HepG2 (cell line): ENCODE data around the gene RTN4. TPM values are rescaled to one million over a fixed set of nuclear protein-coding genes. Genes with fewer than 3 reads are reported as not detected.

Experiments
- ATAC-seq: fragments of 200-7000 bp; cut with Tn5 transposase; 3 replicates; pipeline ENCODE4 v1.9.1; 2020; ENCODE audit warnings: mild to moderate bottlenecking, moderate library complexity
- BruUV-seq: library from RNA; stranded (reverse); fragments of 400-500 nt; replicated peaks from 2 replicates; lab custom pipeline; 2021; lab: Mats Ljungman, UMichigan
- CTCF ChIA-PET: fragments of 300-600 bp; formaldehyde crosslinking; extraction: SDS; loops from one replicate; lab custom pipeline; 2021; ENCODE audit warnings: low total read pairs, inconsistent platforms, low intra/inter-chr PET ratio; lab: Yijun Ruan, JAX
- POLR2A ChIA-PET: fragments of 350-600 bp; sonication (Branson Sonifier 250); formaldehyde crosslinking; loops from one replicate; lab custom pipeline; 2020; ENCODE audit warnings: antibody characterized with exemption, inconsistent platforms; lab: Yijun Ruan, JAX
- DNase-seq: peaks from one replicate; pipeline ENCODE4 v3.0.0-alpha.2; 2015; ENCODE audit warnings: low spot score
- FAIRE-seq: peaks from 3 replicates; lab custom pipeline; 2011; peaks lifted over from hg19 to GRCh38; lab: Jason Lieb, UNC
- H2AFZ ChIP-seq: one replicate; pipeline ENCODE4 v1.6.1; 2011; ENCODE audit warnings: low read length, inconsistent platforms
- H3K27ac ChIP-seq: fragments of 300-600 bp; 3 replicates; pipeline ENCODE4 v1.8.0; 2011; ENCODE audit warnings: mixed run types, mild to moderate bottlenecking, mixed read lengths, low read length, inconsistent platforms; ENCODE audit not compliant: insufficient read depth; ENCODE audit errors: extremely low read length
- H3K27me3 ChIP-seq, 2 experiments: fragments of 200-600 bp in 1 of 2; 2 replicates in 1 of 2; 3 replicates in 1 of 2; pipeline versions ENCODE4 v1.6.0 to v1.8.0; 2011; ENCODE audit warnings: low read length in 2 of 2, mild to moderate bottlenecking in 2 of 2, moderate library complexity in 2 of 2, inconsistent platforms in 1 of 2; ENCODE audit not compliant: insufficient read depth in 2 of 2, control insufficient read depth in 1 of 2
- H3K36me3 ChIP-seq, 2 experiments: fragments of 200-600 bp in 1 of 2; replicated peaks in 1 of 2; 2 replicates in 1 of 2; 3 replicates in 1 of 2; pipeline versions ENCODE4 v1.5.1 to v1.8.0; 2011; ENCODE audit warnings: low read length in 2 of 2, inconsistent platforms in 1 of 2; ENCODE audit not compliant: insufficient read depth in 2 of 2, control insufficient read depth in 1 of 2
- H3K4me1 ChIP-seq: 2 replicates; pipeline ENCODE4 v1.5.1; 2012; ENCODE audit warnings: low read length, inconsistent platforms; ENCODE audit not compliant: insufficient read depth
- H3K4me2 ChIP-seq: 2 replicates; pipeline ENCODE4 v1.6.0; 2011; ENCODE audit warnings: low read depth, low read length, inconsistent platforms
- H3K4me3 ChIP-seq, 3 experiments: fragments of 200-600 bp in 1 of 3; sonication (generic), shearing (Covaris generic) in 1 of 3; replicated peaks in 1 of 3; 2 replicates each; pipeline ENCODE4 v1.5.1; 2011 to 2016; ENCODE audit warnings: low read length in 3 of 3, inconsistent platforms in 2 of 3, low read depth in 2 of 3, mild to moderate bottlenecking in 2 of 3, control low read depth in 1 of 3, mixed read lengths in 1 of 3; ENCODE audit not compliant: insufficient read depth in 1 of 3
- H3K79me2 ChIP-seq: one replicate; pipeline ENCODE4 v1.6.1; 2011; ENCODE audit warnings: low read length, inconsistent platforms; ENCODE audit not compliant: insufficient read depth
- H3K9ac ChIP-seq: 2 replicates; pipeline ENCODE4 v1.6.0; 2011; ENCODE audit warnings: mild to moderate bottlenecking, low read depth, low read length, inconsistent platforms; ENCODE audit not compliant: insufficient read depth
- H3K9me3 ChIP-seq: 2 replicates; pipeline ENCODE4 v1.5.1; 2012; ENCODE audit warnings: mild to moderate bottlenecking, low read length
- H4K20me1 ChIP-seq: 2 replicates; pipeline ENCODE4 v1.6.0; 2011; ENCODE audit warnings: inconsistent platforms, mild to moderate bottlenecking, low read length, moderate library complexity; ENCODE audit not compliant: insufficient read depth
- ATM ChIP-seq: fragments of 450-650 bp; IDR thresholded peaks from 2 replicates; pipeline ENCODE4 v1.7.1; 2017; ENCODE audit warnings: mild to moderate bottlenecking, borderline replicate concordance
- JUN ChIP-seq: sonication (generic); formaldehyde crosslinking; IDR thresholded peaks from 2 replicates; pipeline ENCODE4 v1.4.0; 2020; ENCODE audit warnings: mild to moderate bottlenecking, missing genetic modification reagents
- PAWR ChIP-seq: sonication (generic); formaldehyde crosslinking; IDR thresholded peaks from 2 replicates; pipeline ENCODE4 v1.4.0; 2020; ENCODE audit warnings: missing genetic modification reagents, mild to moderate bottlenecking, borderline replicate concordance
- PHB2 ChIP-seq: fragments of 450-650 bp; IDR thresholded peaks from 2 replicates; pipeline ENCODE4 v1.6.1; 2018; ENCODE audit not compliant: partially characterized antibody
- POGZ ChIP-seq: sonication (generic); formaldehyde crosslinking; IDR thresholded peaks from 2 replicates; pipeline ENCODE4 v1.4.0; 2020; ENCODE audit warnings: mild to moderate bottlenecking, missing genetic modification reagents
- RARA ChIP-seq: IDR thresholded peaks from 2 replicates; pipeline ENCODE4 v1.6.1; 2016; ENCODE audit warnings: missing genetic modification reagents, missing compliant biosample characterization
- SOX13 ChIP-seq, 3 experiments: fragments of 450-650 bp in 1 of 3; sonication (generic) in 1 of 3; formaldehyde crosslinking in 1 of 3; IDR thresholded peaks in 2 of 3; conservative IDR thresholded peaks in 1 of 3; 2 replicates each; pipeline versions ENCODE4 v1.5.0 to v1.6.1; 2016 to 2020; ENCODE audit warnings: antibody characterized with exemption in 1 of 3, mild to moderate bottlenecking in 1 of 3, missing compliant biosample characterization in 1 of 3, missing genetic modification reagents in 1 of 3, moderate library complexity in 1 of 3
- TEAD3 ChIP-seq: optimal IDR thresholded peaks from 2 replicates; pipeline ENCODE3; 2016; ENCODE audit warnings: borderline replicate concordance
- XBP1 ChIP-seq: sonication (generic); formaldehyde crosslinking; IDR thresholded peaks from 2 replicates; pipeline ENCODE4 v1.5.0; 2020; ENCODE audit warnings: missing genetic modification reagents
- ZNF296 ChIP-seq: sonication (generic); formaldehyde crosslinking; conservative IDR thresholded peaks from 2 replicates; pipeline ENCODE4 v1.5.0; 2020; ENCODE audit warnings: mild to moderate bottlenecking, missing genetic modification reagents
- WGBS: methylation state at CpG from one replicate; pipeline ENCODE4 v1.1.6; 2017; ENCODE audit warnings: low lambda C conversion rate; 5-methylcytosine and 5-hydroxymethylcytosine counted together
- in situ Hi-C: cut with HindIII; loops from 2 replicates; pipeline ENCODE4 v1.10.0; 2017; ENCODE audit warnings: low pct_unique_long_range_greater_than_20kb; ENCODE audit not compliant: extremely low pct_ligation_motif_present
- intact Hi-C: fragments of 100-400 bp; cut with micrococcal nuclease; formaldehyde crosslinking; loops from one replicate; pipeline ENCODE4 v1.10.0; 2022; ENCODE audit not compliant: unreplicated experiment
- polyA plus RNA-seq, 8 experiments: library from polyadenylated mRNA; depleted of rRNA in 3 of 8; stranded (reverse) in 7 of 8; unstranded in 1 of 8; fragments of >200 nt; fragmentation: Illumina TruSeq in 4 of 8; extraction: Trizol in 4 of 8; gene quantifications; 2 replicates each; pipeline versions ENCODE4 v1.2.1 to v1.2.3, GENCODE V29; 2011 to 2016; ENCODE audit warnings: low read depth in 4 of 8, missing spikeins in 1 of 8, mixed read lengths in 1 of 8; ENCODE audit not compliant: insufficient read depth in 1 of 8
- total RNA-seq, 5 experiments: library from RNA; depleted of rRNA; stranded (reverse); fragments of >200 nt; fragmentation: Illumina TruSeq; extraction: Trizol; gene quantifications; 2 replicates each; pipeline ENCODE4 v1.2.3, GENCODE V29; 2016; ENCODE audit warnings: low read depth in 1 of 5
- TF ChIP-seq, protein P1 (sequence below): sonication (generic); formaldehyde crosslinking; IDR thresholded peaks from 2 replicates; pipeline ENCODE4 v1.8.1; 2023; ENCODE audit warnings: mild to moderate bottlenecking, missing genetic modification reagents, borderline replicate concordance
- TF ChIP-seq, protein P2 (sequence below): fragments of 450-650 bp; IDR thresholded peaks from 2 replicates; pipeline ENCODE4 v1.6.1; 2017
- TF ChIP-seq, protein P3 (sequence below): sonication (generic); formaldehyde crosslinking; IDR thresholded peaks from 2 replicates; pipeline ENCODE4 v1.4.0; 2020; ENCODE audit warnings: missing genetic modification reagents, low read depth, mild to moderate bottlenecking, borderline replicate concordance

RTN4 gene
- total and polyA plus RNA-seq, 2 of the 13 experiments (the other 11 are each of a cell fraction or from before 2014, with no cell fraction given) = 98.4 to 133 TPM

DNA sequence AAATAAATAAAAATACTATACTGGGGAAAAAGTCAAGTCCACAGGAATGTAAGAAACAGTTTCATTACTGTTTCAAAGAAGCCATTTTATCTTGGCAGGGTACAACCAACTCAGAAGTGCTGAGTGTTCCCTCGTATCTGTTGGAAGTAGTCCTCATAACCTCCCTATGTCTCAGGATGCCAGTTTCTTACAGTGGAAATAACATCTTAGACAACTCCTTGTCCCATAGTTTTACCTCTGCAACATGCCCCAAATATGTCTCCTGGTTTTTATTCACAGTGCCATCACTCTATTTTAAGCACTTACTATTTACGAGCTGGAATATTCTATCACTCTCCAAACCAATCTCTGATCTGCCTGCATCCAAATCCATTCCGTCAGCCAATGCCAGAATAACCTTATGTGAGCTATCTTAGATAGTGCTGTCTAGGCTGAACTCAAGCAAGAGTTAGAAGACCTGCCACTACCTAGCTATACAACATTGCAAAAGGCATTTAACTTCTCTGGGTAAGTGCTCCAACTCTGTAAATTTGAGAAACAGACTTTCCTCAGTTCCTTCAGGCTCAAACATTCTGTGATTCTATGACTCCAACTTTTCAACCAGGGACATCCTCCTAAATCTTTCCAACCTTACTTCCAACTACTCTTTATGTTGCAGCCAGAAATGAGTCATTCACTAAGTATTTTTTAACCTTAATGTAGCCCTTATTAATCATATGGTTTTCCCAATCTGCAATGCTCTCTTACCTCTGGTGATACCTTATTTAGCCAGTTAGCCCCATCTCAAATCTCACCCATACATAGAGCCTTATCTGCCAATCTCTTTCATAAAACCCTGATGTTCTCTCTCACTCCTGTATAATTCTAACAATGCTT is 66.7 kb downstream of the RTN4 start (continued):
- TF ChIP-seq, protein P1, sequence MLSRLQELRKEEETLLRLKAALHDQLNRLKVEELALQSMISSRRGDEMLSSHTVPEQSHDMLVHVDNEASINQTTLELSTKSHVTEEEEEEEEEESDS = no peak

DNA sequence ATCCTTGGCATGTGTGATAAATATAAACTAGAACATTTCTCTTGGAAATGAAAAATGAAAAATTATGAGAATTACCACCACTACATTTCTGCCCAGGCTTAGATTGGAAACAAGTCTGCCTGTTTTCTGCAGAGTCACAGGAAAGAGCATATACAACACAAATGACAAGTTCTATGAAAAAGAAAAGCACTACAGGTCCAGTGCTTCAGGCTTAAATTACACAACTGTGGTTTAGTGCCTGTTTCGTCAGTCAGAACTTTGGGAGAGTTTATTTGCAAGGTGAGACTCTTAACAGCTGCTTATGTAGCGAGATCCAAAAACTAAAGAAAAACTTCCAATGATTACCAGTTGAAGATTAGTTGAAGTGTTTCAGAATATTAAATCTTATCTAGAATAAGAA is 68.9 kb downstream of the RTN4 start:
- H4K20me1 ChIP-seq = no peaks in the 10 kb centered on the region

DNA sequence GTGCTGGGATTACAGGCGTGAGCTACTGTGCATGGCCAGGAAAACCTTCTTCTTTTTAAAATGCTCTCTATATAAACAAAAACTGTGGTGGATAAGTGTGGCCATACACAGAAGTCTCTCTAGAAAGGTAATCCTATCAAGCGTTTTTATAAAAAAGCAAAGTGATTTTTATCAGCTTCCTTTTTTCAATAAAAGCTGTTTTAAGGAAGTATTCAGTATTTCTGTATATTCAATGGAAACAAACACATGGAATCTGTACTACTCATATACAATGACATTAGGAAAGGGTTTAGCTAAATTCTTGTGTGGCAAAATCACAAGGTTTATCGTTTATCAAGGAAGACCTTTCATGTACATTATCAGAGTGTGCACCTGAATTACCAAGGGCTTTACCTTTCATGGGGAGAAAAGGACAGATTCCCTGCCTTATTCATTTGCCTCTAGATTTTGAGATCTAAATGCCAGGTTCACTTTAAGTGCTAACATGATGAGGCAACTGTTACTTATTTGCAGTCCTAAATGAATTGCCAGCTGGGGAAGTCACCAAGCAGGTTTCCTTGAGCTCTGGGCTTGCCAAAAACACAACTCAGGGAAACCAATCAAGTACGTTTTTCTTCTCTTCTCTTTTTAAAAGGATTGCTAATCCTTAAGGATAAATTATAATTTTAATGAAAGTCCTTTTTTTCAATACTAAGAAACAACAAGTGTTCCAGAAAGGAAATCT is 70.8 kb downstream of the RTN4 start:
- FAIRE-seq (no peak), DNase-seq (no peak), ATAC-seq (no peak)
- Histone ChIP-seq H3K4me2 (no peak overlapping the region), H3K4me1 (no peaks in the 10 kb centered on the region), H3K27ac (no peak overlapping the region), H3K4me3 (no peak overlapping the region), H2AFZ (no peak overlapping the region), H3K9ac (no peak overlapping the region), H4K20me1 (no peaks in the 10 kb centered on the region), H3K27me3 (no peaks in the 10 kb centered on the region), H3K36me3 (peaks cover 3 to 54% of the 10 kb centered on the region in 2 experiments), H3K79me2 (peaks cover 10% of the 10 kb centered on the region), H3K9me3 (no peaks in the 10 kb centered on the region)
- intact Hi-C loops (no loop called here), in situ Hi-C loops (no loop called here)
- 78% methylated on average over 4 of the region's 4 CpGs for WGBS
- CTCF ChIA-PET = no interaction called here
- no TSS peak for BruUV-seq
- TF ChIP-seq, protein P2, sequence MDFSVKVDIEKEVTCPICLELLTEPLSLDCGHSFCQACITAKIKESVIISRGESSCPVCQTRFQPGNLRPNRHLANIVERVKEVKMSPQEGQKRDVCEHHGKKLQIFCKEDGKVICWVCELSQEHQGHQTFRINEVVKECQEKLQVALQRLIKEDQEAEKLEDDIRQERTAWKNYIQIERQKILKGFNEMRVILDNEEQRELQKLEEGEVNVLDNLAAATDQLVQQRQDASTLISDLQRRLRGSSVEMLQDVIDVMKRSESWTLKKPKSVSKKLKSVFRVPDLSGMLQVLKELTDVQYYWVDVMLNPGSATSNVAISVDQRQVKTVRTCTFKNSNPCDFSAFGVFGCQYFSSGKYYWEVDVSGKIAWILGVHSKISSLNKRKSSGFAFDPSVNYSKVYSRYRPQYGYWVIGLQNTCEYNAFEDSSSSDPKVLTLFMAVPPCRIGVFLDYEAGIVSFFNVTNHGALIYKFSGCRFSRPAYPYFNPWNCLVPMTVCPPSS = no peak
- TF ChIP-seq ZNF296 (CRISPR knock-in tag) (no peak), XBP1 (no peak), SOX13 (IDR thresholded peaks at IDR 0.05) (no peak), SOX13 (CRISPR knock-in tag; conservative IDR thresholded peaks at IDR 0.05 in 1 of 2, IDR thresholded peaks at IDR 0.05 in 1 of 2) (no peak)
- TF ChIP-seq, protein P3, sequence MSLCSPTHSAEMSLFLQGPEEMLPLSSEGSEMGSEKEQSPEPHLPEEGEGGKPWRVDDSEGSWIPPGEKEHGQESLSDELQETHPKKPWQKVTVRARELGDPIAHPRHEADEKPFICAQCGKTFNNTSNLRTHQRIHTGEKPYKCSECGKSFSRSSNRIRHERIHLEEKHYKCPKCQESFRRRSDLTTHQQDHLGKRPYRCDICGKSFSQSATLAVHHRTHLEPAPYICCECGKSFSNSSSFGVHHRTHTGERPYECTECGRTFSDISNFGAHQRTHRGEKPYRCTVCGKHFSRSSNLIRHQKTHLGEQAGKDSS (CRISPR knock-in tag) = no peak
- POLR2A ChIA-PET = no interaction called here

More for the DNA sequence above, 68.9 kb downstream of the RTN4 start:
- no peaks in the 10 kb centered on the region for H3K27me3 ChIP-seq
- in situ Hi-C loops (no loop called here), intact Hi-C loops (no loop called here)
- TF ChIP-seq POGZ (CRISPR knock-in tag) (no peak), PHB2 (no peak), RARA (CRISPR knock-in tag) (no peak), ATM (no peak), JUN (CRISPR knock-in tag) (no peak), PAWR (CRISPR knock-in tag) (no peak), TEAD3 (CRISPR knock-in tag) (no peak)
- ChIA-PET POLR2A (no interaction called here), CTCF (no interaction called here)
- DNase-seq (no peak), FAIRE-seq (no peak), ATAC-seq (no peak)
- no peaks in the 10 kb centered on the region for H3K4me1 ChIP-seq
- BruUV-seq = no TSS peak
- H3K4me3 ChIP-seq = no peak overlapping the region
- H3K79me2 ChIP-seq = peaks cover 10% of the 10 kb centered on the region
- 100% methylated on average over 2 of the region's 2 CpGs for WGBS
- H2AFZ ChIP-seq = no peak overlapping the region
- peaks cover 9 to 56% of the 10 kb centered on the region in 2 experiments for H3K36me3 ChIP-seq
- no peaks in the 10 kb centered on the region for H3K9me3 ChIP-seq
- no peak overlapping the region for H3K27ac ChIP-seq
- no peak overlapping the region for H3K4me2 ChIP-seq
- no peak overlapping the region for H3K9ac ChIP-seq
